Stimulated activated CD4-positive, alpha-beta T cell treated with anti-CD3 and anti-CD28 coated beads, Interleukin-2, amount 100 ng/mL, for 4 hours (primary cell): ENCODE data around the gene TLL2.
A peak's percentile ranks its signal among the peaks of the same experiment; 100 is the strongest.

Experiments
- DNase-seq: peaks from one replicate; pipeline ENCODE4 v3.0.0-alpha.2; 2020; ENCODE audit warnings: low read depth

TLL2 gene

DNA sequence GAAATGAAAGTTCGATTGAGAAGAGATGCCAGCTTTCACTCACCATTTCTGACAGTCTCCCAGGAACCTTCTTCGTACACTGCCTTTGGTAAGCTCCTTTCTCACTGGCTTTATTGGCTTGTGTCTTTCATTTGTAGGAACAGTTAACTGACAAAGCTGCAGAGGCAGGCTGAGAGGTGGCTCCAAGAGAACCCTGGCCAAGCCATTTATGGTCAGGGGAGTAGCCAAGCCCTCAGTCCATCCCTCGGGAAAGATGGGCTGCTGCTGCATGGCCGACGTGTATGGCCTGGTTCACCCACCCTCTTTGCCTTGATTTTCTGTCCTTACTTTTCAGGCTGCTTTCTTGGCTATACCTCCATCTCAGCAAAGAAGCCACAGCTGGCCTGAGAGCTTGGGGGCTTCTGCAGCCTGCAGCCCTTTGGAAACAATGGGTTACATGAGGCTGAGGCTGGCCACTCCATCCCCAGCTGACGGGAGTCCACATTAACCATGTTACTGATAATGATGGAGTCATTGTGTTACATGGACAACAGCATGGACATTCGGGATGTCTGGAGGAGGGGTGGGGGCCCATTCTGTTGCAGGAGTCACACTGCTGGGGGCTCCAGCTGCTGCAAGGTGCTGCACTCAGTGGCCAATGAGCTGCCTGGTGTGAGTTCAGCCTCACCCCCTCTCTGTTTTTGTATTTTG, 154.7 kb downstream of the TLL2 start, which contains the start of gene OPALIN:
Gene OPALIN, minus strand, starts transcription at position 152 of the 690 bp plus-strand sequence. Its CDS starts 106 bp downstream, at position 46.
- no peak for DNase-seq

DNA sequence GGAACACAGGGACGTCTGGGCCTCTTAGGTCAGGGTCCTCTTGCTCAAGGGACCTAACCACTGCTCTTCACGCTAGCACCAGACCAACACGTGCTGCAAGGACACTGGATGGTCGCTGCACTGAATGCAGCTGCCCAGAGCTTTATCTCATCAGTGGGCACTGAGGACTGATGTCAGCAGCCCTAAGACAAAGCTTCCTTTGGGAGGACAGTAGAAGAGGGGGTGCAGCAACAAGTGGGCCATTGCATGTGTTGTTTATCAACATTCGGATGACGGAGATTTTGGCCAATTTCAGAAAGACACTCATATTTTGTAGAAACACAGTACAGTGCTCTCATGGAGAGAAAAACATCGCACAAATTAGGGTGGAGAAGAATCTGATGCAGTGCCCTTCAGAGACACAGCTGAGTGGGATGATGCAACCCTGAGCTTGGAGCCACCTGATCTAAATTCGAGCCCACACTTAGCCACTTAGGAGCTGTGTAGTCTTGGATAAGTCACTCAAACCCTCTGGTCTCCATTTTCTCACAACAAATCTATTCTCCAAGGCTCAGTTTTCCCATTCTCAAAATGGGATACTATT, 156.6 kb downstream of the TLL2 start:
- no peak for DNase-seq

DNA sequence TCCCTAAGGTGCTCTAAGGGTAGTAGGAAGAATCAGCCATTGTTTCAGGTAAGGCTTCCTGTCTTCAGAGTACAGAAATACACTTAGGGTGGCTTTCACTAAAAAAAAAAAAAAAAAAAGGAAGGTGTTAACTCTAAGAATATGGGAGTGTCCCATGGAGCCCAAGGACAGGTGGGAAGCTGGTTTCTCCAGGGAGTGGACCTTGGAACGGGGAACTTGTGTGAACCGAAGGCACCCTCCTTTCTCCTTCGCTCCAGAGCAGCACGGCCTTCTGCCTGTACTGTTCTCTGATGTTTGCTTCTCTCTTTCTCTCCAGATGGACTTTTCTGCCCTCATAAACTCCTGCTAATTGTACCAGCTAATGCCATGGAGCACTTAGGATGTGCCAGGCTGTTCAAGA, 161.1 kb downstream of the TLL2 start:
- no peak for DNase-seq

DNA sequence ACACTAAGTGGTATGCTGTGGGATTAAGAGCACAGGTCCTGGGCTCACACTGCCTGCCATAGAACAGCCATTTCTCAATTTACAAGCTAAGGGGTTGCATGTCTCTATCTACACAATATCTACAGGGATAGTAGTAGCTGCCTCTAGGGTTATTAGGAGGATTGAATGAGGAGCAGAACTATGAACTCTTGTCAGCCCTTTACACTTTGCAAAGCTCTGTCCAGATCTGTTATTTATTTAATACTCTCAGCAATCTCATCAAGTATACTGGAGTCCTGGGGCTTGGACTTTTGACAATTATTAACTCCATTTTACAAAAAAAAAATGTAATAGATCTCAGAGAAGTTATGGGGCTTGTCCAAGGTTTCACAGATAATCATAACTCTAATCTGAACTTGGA, 161.7 kb downstream of the TLL2 start:
- DNase-seq, result no peak

DNA sequence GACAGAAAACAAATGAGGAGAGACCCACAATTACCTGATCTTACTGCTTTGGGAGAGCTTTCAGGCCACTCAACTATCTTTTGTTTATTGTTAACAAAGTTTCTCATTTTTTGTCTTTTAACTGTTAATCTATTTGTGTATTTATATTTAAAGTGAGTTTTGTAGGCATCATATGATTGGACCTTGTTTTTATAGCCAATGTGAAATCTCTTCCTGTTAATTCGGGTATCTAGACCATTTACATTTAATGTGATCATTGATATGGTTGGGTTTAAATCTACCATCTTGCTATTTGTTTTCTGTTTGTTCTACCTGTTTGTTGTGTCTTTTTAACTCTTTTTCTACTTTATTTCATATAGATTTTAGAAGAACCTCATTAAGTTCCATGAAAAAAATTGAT, 167.4 kb downstream of the TLL2 start:
- no peak for DNase-seq

DNA sequence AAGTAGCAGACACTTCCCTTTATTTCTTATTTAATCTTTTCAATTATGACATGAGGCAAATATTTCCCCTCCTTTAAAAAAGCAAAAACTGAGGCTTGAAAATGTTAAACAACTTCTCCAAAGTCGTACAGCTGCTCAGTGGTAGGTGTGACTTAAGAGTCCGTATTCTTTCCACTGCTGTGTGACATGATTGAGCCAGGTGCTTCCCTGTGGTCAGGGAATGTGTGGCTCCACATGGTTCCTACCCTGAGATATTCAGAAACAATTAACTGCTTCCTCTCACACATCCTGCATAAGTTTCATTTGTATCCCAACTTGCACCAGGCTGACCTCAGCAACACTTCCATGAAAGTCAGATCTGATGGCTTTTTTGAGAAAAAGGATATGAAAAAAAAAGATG, 168.5 kb downstream of the TLL2 start:
- no peak for DNase-seq

DNA sequence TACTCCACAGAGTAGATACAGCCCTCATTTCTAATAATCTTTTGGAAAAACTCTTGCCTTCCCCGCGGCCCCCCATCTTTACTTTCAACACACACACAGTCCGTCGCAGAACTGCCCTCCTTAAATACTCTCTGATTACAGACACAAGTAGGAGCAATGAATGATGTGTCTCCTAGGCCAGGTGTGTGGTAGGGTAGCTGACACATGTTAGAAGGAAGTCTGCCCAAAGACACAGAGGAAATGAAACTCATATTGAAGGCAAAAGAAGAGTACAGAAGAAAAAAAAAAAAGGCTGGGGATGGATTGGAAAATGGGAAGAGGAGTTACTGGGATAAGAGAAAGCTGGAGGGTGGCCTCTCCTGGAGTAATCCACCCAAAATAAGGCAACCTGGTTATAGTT, 169.5 kb downstream of the TLL2 start:
- no peak for DNase-seq

DNA sequence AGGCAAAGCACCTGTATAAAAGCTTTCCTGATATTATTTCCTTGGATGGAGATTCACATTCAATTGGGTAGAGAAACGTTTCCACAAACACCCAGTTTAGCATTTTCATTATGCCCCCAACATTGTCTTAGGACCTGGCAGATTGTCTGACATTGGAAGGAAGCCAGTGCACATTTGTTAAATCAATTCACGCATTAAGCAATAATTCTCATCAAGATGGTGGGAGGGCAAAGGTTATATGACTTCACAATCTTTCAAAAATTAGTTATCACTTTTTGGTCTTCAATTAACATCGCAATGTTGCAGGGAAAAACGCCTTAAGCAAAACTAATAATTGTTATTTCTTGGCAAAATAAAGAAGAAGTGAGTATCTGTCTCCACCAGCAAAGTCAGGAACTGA, 171.3 kb downstream of the TLL2 start:
- no peak for DNase-seq

DNA sequence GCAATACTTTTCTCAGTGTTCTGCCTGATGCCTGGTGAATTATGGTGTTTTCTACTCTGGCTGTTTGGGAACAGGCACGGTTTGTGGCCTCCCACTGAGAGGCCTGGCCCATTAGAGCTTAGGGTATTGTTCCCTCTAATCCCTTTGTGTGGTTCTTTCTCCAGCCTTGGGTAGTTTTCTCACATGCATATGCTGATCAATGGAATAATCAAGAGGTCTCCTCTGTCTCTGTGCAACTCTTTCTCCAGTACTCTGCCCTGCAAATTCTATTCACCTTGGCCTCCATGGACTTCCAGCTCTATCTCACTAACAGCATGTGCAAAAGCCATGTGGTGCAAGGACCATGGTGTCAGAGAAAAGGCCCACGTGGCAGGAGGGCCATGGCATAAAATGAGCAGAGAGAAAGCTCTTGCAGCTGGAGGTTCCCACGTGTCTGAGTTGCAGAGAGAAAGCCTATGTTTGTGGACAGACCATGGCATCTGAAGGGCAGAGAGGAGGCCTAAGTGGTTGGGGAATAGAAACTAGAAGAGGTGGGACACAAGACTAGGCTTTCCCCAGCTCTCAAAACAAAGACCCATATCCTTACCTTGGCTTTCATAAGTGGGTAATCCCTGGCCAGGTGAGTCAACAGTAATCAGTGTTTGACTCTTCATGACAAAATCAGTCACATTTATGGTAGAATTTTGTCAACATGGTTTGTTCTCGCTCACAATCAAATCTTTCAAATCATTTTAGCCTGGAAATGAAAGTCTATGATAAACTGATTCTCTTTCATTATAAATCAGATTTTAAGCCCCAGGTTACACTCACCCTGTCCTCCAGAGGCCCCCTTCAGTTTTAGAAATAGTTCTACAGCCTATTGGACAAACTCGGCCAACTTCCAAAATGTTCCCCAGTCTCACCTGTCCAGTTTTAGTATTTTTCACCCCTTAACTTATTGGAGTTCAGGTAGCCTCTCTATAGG, 172.2 kb downstream of the TLL2 start:
- DNase-seq, result no peak

DNA sequence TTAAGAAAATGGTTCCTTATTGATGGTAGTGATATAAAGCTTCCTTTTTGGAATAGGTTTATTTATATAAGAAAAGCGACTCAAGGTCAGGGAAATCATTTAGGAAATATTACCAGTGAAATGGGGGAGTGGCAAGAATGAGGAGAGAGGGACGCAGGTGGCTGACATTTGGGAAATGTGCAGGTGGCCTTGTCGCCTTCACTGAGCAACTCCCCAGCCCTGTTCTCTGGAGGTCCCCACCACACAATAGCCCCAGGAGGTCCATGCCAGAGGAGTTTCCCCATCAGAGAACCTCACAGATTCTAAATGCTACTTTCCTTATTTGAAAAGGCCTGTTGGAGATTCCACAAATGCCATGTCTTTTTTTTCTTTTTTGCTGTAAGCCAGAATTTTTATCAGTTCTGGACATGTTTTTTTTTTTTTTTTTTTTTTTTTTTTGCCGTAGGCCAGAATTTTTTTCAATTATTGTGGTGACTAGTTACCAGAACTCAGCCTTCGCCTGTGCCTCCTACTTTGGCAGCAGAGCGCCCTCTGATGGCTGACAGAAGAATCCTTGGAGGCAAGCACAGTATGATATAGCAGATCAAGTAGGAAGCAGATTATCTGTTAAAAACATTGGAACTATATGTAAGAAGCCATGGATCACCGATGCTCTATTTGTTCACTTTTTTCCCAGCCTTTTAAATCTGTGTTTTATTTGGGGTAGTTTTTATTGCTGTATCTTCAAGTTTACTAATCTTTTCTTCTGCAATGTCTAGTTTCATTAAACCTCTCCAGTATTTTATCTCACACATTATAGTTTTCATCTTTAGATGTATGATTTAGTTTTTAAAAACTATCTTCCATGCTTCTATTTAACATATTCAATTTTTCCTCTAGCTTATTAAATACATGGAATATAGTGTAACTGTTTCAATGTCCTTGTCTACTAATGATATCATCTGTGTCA, 173.5 kb downstream of the TLL2 start:
- DNase-seq, result peak; percentile 28

DNA sequence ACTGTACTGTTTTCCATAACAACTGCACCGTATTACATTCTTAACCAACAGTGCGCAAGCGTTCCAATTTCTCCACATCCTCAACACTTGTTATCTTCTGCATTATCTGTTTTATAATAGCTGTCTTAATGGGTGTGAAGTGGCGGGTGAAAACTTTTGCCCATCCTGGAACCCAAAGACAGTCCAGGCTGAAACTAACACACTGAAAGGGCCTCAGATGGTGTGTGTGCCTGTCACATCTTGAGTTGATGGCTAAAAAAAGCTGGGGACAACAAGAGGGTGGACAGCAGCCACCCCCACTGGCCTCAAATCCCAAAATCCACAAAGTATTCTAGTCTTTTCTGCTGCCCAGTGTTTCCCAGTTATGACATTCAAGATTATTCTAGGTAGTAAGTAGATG, 174.3 kb downstream of the TLL2 start:
- DNase-seq, result no peak

DNA sequence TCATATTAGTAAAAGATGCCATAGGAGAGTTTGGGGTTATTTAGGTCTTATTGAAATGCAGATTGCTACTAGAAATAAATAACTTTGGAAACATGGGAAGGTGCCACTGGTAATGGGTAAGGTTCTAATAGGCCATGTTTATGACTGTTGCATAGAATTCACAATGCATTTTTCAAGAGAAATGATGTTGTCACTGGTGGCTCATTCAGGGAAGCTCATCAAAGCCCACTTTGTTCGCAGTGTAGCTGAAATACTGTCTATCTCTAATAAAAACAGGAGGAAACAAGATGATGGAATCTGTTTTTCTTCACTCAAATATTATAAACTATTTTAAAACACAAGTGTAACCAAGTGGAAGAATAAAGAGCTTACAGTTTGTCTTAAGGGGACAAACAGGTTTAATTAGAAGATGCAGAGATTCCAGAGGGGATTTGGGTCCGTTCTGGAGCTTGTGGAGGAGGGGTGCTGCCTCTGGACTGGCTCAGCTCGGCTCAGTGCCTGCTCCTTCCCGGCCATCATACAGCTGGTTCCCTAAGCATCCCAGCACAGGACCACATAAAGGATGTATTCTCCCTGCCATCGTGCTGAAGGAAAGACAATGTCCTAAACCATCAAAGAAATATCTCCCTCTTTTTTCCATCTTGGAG, 175.3 kb downstream of the TLL2 start:
- no peak for DNase-seq

DNA sequence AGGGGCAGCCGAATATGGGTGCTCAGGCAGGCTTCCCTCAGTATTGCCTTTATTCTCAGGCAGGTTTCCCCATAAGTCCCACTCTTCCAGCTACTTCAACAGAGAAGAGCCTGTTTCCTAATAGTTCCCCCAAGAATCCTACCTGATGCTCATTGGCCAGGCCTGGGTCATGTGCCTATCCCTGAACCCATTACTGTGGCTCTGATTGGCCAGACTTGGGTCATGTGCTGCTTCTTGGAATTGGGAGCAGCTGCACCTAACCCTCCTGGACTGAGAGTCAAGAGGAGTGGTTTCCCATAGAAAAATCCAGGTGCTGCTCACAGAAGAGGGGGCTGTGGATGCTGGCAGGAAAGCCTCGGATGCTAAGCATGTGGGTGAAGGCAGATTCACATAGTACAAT, 176.6 kb downstream of the TLL2 start:
- DNase-seq, result no peak

DNA sequence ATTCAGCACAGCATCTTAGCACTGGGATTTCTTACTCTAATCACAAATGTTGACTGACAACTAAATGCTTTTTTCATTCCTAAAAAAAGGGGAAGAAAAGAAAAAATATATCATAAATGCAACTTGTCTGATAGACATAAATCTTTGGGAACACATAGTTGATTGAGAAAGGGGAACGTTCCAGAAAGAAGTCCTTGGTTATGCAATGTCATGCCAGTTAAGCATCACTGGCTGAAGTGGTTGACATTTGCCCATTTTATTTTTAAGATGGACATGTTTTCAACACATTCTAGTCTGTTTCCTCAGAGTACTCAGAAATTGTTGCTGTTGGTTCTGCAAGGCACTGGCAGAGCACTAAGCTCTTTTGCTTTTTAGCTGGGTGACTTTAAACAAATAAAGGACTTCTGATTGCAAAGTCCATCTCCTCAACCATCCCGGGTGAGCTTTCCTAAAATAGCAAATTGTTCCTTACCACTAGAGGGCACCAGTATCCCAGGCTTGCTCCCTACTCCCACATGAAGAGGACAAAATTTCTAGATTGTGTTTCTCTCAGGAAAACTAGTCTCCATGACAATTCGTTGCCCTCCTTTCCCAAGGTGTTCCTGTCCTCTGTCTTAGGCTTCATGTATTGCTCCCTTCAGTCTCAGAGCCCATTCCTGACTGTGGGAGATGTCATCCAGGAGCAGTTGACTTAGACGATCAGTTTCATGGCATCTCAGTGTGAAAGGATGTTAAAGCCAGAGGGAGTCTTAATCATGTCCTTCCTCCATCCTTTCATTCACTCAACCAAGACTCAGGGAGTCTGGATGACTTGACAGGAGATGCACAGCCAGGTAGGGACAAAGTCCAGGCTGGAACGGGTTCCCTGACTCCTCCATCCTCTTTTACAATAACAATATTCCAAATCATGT, 178.9 kb downstream of the TLL2 start:
- no peak for DNase-seq

DNA sequence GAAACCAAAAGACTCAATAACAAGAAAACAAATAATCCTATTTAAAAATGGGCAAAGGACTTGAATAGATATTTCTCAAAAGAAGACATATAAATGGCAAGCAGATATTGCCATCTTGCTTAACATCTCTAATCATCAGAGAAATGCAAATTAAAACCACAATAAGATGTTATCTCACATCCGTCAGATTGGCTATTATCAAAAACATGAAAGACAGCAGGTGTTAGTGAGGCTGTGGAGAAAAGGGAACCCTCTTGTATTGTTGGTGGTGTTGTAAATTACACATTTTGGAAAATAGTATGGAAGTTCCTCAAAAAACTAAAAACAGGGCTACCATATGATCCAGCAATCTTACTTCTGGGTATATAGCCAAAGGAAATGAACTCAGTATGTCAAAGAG, 180.6 kb downstream of the TLL2 start:
- no peak for DNase-seq

DNA sequence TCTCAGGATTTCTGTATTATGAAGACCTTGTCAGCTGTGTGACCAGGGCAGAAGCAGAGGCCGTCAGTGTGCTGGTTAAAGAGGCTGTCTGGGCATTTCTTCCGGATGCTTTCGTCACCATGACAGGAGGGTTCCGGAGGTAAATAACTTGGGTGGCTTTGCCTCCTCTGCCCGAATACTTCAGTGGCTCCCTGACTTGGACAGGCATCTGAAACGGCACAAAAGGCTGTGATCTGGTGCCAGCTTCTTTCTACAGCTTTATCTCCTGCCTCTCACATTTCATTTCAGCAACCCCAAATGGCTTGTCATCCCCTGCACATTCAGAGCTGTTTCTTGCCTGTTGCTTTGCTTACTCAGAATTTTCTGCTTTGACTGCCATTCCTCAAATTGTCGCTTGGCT, 186.3 kb downstream of the TLL2 start:
- DNase-seq, result no peak

DNA sequence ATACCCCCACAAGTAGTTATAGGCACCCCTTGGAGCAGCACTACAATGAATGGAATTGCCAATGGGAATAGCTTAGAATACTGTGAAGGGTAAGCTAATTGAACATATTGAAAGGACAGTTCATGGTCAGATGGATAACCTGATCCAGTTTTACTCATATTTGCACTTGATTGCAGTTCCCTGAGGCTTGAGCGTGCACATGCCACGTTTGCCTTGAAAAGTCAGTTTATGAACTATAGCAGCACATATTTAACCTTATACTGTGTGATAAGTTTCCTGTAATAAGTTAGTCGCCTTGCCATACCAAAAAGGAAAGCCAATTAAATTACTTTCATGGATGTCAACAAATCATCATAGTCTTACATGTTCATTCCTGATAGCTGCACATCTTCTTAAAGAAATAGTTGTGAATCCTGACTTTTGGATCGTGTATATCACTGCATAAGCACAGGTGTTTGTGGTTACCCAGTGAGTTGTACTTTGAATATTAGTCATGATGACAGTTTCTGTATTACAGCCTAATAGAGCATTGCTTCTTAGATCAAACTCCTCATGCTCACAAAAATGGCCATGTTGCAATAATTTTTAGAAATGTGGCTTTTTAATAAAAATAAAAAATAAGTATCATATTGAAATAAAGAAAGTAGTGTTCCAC, 187.9 kb downstream of the TLL2 start:
- DNase-seq, result no peak

DNA sequence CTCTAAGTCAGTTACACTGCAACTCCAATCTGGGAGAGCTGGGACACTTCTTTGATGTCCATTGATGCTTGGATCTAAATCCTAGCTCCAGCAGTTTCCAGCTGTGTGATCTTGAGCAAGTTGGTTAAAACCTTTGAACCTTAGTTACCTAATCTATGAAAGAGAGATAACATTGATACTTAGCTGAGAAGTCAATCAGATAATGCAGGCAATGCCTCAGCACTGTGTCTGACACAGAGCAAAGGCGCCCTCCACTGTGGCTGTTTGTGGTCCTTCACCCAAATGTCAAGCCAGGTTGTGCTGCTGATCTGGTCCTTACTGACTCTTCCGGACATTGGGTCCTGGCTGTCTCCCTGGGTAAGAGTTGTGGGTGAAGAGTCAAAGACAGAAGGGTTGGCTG, 189.3 kb downstream of the TLL2 start:
- DNase-seq, result no peak

DNA sequence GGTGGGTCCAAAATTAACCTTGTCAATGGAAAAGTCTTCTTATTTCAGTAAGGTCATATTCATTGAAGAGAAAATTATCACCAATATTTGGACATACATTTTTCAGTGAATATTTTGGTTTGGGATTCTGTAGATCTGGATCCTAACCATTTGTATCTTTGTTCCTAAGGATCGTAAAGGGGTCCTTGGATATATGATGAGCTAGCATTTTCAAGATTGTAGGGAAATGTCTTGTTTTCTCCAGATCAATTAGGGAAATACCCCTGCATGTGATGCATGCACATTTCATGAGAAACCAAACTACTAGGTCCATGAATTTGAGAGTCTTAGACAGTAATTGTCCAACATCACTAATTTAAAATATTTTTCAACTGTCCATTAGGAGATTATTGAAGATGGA, 191.5 kb downstream of the TLL2 start:
- no peak for DNase-seq

DNA sequence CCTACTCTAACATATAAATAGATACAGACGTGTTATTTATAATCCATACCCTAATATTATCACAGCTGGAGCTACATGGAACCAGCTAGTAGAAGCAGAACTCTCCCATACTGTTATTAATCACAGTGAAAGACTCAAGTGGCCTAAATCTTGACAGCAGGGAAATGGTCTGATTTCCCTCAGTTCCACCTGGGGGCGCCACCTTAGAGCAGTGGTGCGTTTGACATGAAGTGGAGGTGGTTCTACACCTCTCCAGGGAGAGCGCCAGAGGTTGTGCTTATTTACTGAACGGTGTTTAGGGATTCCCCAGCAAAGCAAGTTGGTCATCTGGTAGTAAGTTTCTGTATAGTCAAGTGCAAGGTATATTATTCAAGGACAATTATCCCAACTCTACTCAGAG, 191.9 kb downstream of the TLL2 start:
- no peak for DNase-seq
